ENCODE data around the gene GMFB. TPM values are rescaled to one million over a fixed set of nuclear protein-coding genes. Genes with fewer than 3 reads are reported as not detected.
A peak's percentile ranks its signal among the peaks of the same experiment; 100 is the strongest.

Gene GMFB
- total and polyA plus RNA-seq, 2 experiments from 2014 or later = 47.3 to 138 TPM

DNA sequence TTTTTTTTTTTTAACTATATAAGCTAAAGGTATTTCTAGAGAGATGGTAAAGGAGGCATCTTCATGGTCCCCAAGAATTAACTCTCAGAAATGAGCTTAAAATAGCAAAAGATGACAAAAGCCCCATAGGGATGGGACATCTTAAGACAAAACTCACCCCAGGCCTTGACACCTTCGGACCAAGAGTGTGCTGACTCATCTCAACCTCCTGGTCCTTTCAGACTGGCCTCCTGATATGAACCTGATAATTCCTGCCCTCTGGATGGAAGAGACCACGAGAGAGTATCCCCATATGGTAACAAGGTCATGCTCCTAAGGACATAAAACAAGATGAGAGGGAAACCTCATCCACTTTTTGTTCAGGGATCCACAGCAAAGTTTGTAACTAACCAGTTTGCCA lies 8.4 kb upstream of the GMFB start:
- WGBS (ENCODE audit: low lambda C conversion rate, missing lambda C conversion rate) = 36% methylated on average over 2 of the region's 2 CpGs
- no peaks in the 10 kb centered on the region for H3K9me2 ChIP-seq (replicated peaks; ENCODE audit: insufficient read depth)
- no peaks in the 10 kb centered on the region for H3K36me3 ChIP-seq (replicated peaks; ENCODE audit: insufficient read depth, low read depth)
- H2AFZ ChIP-seq = no peak overlapping the region
- H3K27me3 ChIP-seq = no peaks in the 10 kb centered on the region
- H3K4me1 ChIP-seq (ENCODE audit: insufficient read depth) = peaks cover 6% of the 10 kb centered on the region
- no peak for DNase-seq (ENCODE audit: low spot score)
- H3K4me3 ChIP-seq = no peak overlapping the region
- TF ChIP-seq EZH2phosphoT487 (IDR thresholded peaks at IDR 0.05; ENCODE audit: low read depth, severe bottlenecking, unreplicated experiment) (no peak), EZH2 (IDR thresholded peaks at IDR 0.05; ENCODE audit: borderline replicate concordance) (no peak)
- TF ChIP-seq, protein P1, sequence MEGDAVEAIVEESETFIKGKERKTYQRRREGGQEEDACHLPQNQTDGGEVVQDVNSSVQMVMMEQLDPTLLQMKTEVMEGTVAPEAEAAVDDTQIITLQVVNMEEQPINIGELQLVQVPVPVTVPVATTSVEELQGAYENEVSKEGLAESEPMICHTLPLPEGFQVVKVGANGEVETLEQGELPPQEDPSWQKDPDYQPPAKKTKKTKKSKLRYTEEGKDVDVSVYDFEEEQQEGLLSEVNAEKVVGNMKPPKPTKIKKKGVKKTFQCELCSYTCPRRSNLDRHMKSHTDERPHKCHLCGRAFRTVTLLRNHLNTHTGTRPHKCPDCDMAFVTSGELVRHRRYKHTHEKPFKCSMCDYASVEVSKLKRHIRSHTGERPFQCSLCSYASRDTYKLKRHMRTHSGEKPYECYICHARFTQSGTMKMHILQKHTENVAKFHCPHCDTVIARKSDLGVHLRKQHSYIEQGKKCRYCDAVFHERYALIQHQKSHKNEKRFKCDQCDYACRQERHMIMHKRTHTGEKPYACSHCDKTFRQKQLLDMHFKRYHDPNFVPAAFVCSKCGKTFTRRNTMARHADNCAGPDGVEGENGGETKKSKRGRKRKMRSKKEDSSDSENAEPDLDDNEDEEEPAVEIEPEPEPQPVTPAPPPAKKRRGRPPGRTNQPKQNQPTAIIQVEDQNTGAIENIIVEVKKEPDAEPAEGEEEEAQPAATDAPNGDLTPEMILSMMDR (IDR thresholded peaks at IDR 0.05; ENCODE audit: poor library complexity) = no peak
- H4K20me1 ChIP-seq (ENCODE audit: insufficient read depth, poor library complexity, severe bottlenecking) = no peaks in the 10 kb centered on the region
- H3K4me2 ChIP-seq = peak overlapping the region; percentile 54
- H3K79me2 ChIP-seq = no peaks in the 10 kb centered on the region
- H3K9me3 ChIP-seq (ENCODE audit: low read depth) = no peaks in the 10 kb centered on the region
- peak overlapping the region; percentile 70 for H3K27ac ChIP-seq

DNA sequence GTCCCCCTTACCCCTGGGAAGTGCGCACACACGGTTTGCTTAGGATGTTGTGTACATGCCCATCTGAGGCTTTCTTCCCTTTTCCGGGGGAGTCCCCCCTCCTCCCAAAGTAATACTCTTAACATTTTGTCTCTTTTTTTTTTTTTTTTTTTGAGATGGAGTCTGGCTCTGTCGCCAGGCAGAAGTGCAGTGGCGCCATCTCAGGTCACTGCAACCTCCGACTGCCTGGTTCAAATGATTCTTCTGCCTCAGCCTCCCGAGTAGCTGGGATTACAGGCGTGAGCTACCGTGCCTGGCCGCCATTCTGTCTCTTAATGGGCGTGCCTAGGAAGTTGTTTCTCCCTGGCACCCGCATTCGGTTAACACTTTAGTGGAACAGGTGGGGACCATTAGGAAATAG lies 4.5 kb upstream of the GMFB start:
- Histone ChIP-seq H3K4me3 (no peak overlapping the region), H3K36me3 (replicated peaks; ENCODE audit: insufficient read depth, low read depth) (no peaks in the 10 kb centered on the region), H3K9me3 (ENCODE audit: low read depth) (no peaks in the 10 kb centered on the region), H3K4me1 (ENCODE audit: insufficient read depth) (peaks cover 6% of the 10 kb centered on the region), H3K4me2 (no peak overlapping the region), H2AFZ (no peak overlapping the region), H3K79me2 (peaks cover 9% of the 10 kb centered on the region), H3K27me3 (no peaks in the 10 kb centered on the region), H3K27ac (no peak overlapping the region), H4K20me1 (ENCODE audit: insufficient read depth, poor library complexity, severe bottlenecking) (no peaks in the 10 kb centered on the region), H3K9me2 (replicated peaks; ENCODE audit: insufficient read depth) (no peaks in the 10 kb centered on the region)
- WGBS (ENCODE audit: low lambda C conversion rate, missing lambda C conversion rate) = 77% methylated on average over 13 of the region's 13 CpGs
- TF ChIP-seq, protein P1 (IDR thresholded peaks at IDR 0.05; ENCODE audit: poor library complexity) = no peak
- TF ChIP-seq EZH2phosphoT487 (IDR thresholded peaks at IDR 0.05; ENCODE audit: low read depth, severe bottlenecking, unreplicated experiment) (no peak), EZH2 (IDR thresholded peaks at IDR 0.05; ENCODE audit: borderline replicate concordance) (no peak)
- no peak for DNase-seq (ENCODE audit: low spot score)

DNA sequence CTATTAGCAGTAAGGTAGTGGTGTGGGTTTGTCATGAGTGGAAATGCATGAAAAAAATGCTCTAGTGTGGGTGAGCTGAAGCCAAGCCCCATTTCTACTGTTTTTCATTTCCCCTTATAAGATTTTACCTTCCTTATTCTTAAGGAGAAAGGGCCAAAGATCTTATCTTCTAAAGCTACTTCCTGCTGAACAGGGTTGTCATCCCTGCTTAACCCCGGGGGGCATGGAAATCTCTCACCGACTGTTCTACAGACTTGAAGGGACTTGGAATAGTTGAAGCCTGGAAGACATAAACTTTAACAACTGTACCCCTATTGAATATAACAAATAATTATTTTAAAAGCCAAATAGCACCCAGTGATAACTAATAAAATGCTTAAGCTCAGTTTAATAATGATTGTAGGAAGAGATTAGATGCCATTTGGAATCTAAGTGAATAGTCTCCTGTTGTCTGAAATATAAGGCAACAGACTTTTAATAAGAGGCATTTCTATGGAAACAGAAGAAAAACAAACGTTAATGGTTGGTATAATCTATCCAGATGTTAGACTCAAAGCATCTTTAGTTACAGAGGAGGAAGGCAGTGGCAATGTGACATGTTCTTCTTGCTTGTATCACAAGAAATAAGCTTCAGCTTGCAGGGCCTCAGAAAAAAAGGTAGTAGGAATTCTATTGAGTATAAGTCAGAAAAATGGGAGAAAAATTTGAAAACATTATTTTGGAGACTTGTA lies 1.8 kb upstream of the GMFB start:
- TF ChIP-seq EZH2 (IDR thresholded peaks at IDR 0.05; ENCODE audit: borderline replicate concordance) (no peak), EZH2phosphoT487 (IDR thresholded peaks at IDR 0.05; ENCODE audit: low read depth, severe bottlenecking, unreplicated experiment) (no peak)
- TF ChIP-seq, protein P1 (IDR thresholded peaks at IDR 0.05; ENCODE audit: poor library complexity) = no peak
- no peaks in the 10 kb centered on the region for H3K9me2 ChIP-seq (replicated peaks; ENCODE audit: insufficient read depth)
- H3K36me3 ChIP-seq (replicated peaks; ENCODE audit: insufficient read depth, low read depth) = no peaks in the 10 kb centered on the region
- no peak overlapping the region for H3K4me3 ChIP-seq
- H3K9me3 ChIP-seq (ENCODE audit: low read depth) = no peaks in the 10 kb centered on the region
- H3K4me1 ChIP-seq (ENCODE audit: insufficient read depth) = no peaks in the 10 kb centered on the region
- no peak overlapping the region for H2AFZ ChIP-seq
- H4K20me1 ChIP-seq (ENCODE audit: insufficient read depth, poor library complexity, severe bottlenecking) = peaks cover 5% of the 10 kb centered on the region
- H3K4me2 ChIP-seq = no peak overlapping the region
- H3K27me3 ChIP-seq = no peaks in the 10 kb centered on the region
- WGBS (ENCODE audit: low lambda C conversion rate, missing lambda C conversion rate) = 28% methylated on average over 3 of the region's 3 CpGs
- no peak for DNase-seq (ENCODE audit: low spot score)
- peaks cover 36% of the 10 kb centered on the region for H3K79me2 ChIP-seq
- H3K27ac ChIP-seq = peak overlapping the region; percentile 97

Data from hepatocyte (in vitro differentiated cells).